MM.1S (cell line): ENCODE measurements around the gene CALML4.
"Not testable (repeated sequence)": the region's sequence is repeated elsewhere in the genome, so short reads cannot be mapped to it uniquely, and the experiment has no call there.

ENCODE experiments used
- DNase-seq: peaks from one replicate; pipeline ENCODE4 v3.0.0-alpha.2; 2015
- H2AFZ ChIP-seq: fragments of 300-600 bp; sonication (generic); 2 replicates; pipeline ENCODE4 v1.6.0; 2016; ENCODE audit warnings: antibody characterized with exemption, low read length
- H3F3A ChIP-seq: fragments of 300-600 bp; sonication (generic); 2 replicates; pipeline ENCODE4 v1.6.1; 2016; ENCODE audit warnings: mild to moderate bottlenecking, antibody characterized with exemption, low read length, moderate library complexity, mixed read lengths; ENCODE audit not compliant: insufficient read depth
- H3K27ac ChIP-seq: fragments of 300-600 bp; sonication (generic); 2 replicates; pipeline ENCODE4 v1.5.1; 2016; ENCODE audit warnings: mild to moderate bottlenecking, low read length
- H3K27me3 ChIP-seq: fragments of 300-600 bp; sonication (generic); replicated peaks from 2 replicates; pipeline ENCODE4 v1.6.0; 2016; ENCODE audit warnings: low read length; ENCODE audit not compliant: insufficient read depth
- H3K36me3 ChIP-seq: fragments of 300-600 bp; sonication (generic); replicated peaks from 2 replicates; pipeline ENCODE4 v1.6.1; 2016; ENCODE audit warnings: mild to moderate bottlenecking, low read length, mixed read lengths; ENCODE audit not compliant: insufficient read depth
- H3K4me1 ChIP-seq: fragments of 300-600 bp; sonication (generic); 2 replicates; pipeline ENCODE4 v1.6.1; 2016; ENCODE audit warnings: low read length, mixed read lengths
- H3K4me2 ChIP-seq: fragments of 300-600 bp; sonication (generic); 2 replicates; pipeline ENCODE4 v1.6.0; 2016; ENCODE audit warnings: low read depth, low read length
- H3K4me3 ChIP-seq: fragments of 300-600 bp; sonication (generic); 2 replicates; pipeline ENCODE4 v1.5.1; 2016; ENCODE audit warnings: low read length, mixed read lengths
- H3K79me2 ChIP-seq: fragments of 300-600 bp; sonication (generic); 2 replicates; pipeline ENCODE4 v1.6.1; 2016; ENCODE audit warnings: mixed run types, low read length, mixed read lengths
- H3K9ac ChIP-seq: fragments of 300-600 bp; sonication (generic); 2 replicates; pipeline ENCODE4 v1.6.1; 2016; ENCODE audit warnings: low read length, mixed read lengths
- H3K9me2 ChIP-seq: fragments of 300-600 bp; sonication (generic); replicated peaks from 2 replicates; pipeline ENCODE4 v1.6.1; 2016; ENCODE audit warnings: mild to moderate bottlenecking, low read length, mixed read lengths; ENCODE audit not compliant: insufficient read depth
- H3K9me3 ChIP-seq: fragments of 300-600 bp; sonication (generic); replicated peaks from 2 replicates; pipeline ENCODE4 v1.6.1; 2016; ENCODE audit warnings: mild to moderate bottlenecking, low read length, mixed read lengths; ENCODE audit not compliant: insufficient read depth
- H4K20me1 ChIP-seq: fragments of 300-600 bp; sonication (generic); 2 replicates; pipeline ENCODE4 v1.6.1; 2016; ENCODE audit warnings: mild to moderate bottlenecking, low read length, moderate library complexity, mixed read lengths; ENCODE audit not compliant: insufficient read depth
- EZH2 ChIP-seq: fragments of 300-600 bp; sonication (generic); optimal IDR thresholded peaks from 2 replicates; pipeline ENCODE3; 2017; ENCODE audit warnings: low read depth, mild to moderate bottlenecking, antibody characterized with exemption, low read length, mixed read lengths
- EZH2phosphoT487 ChIP-seq: fragments of 300-600 bp; sonication (generic); IDR thresholded peaks from 2 replicates; pipeline ENCODE4 v1.6.1; 2018; ENCODE audit warnings: antibody characterized with exemption, low read length
- TF ChIP-seq, protein P1 (sequence below): fragments of 300-600 bp; sonication (generic); IDR thresholded peaks from 2 replicates; pipeline ENCODE4 v1.5.1; 2016; ENCODE audit warnings: antibody characterized with exemption, low read length, mixed read lengths

CALML4 gene

DNA sequence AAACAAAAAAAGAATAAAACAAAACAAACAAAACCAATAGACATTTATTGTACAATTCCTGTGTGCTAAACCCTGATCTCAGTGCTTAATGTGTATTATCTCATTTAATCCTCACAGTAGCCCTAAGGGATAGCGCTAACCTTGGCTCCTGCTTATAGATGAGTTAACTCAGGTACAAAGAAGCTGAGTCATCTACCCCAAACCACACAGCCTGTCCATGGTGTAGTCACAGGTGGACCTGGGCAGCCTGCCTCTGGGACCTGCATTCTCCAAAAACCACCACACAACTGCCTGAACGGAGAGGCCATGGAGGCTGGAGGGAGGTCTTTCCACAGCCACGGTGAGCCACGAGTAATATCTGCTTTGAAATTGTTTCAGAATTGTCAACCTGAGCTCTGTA lies 29.9 kb upstream of the CALML4 start:
- Histone ChIP-seq H3K36me3 (no peaks in the 10 kb centered on the region), H2AFZ (no peak overlapping the region), H3K4me2 (no peak overlapping the region), H3K27ac (no peak overlapping the region), H4K20me1 (no peaks in the 10 kb centered on the region), H3K4me3 (no peak overlapping the region), H3K79me2 (peaks cover 7% of the 10 kb centered on the region), H3F3A (peaks cover 11% of the 10 kb centered on the region), H3K9ac (no peak overlapping the region), H3K27me3 (no peaks in the 10 kb centered on the region), H3K4me1 (peaks cover 22% of the 10 kb centered on the region), H3K9me2 (no peaks in the 10 kb centered on the region), H3K9me3 (no peaks in the 10 kb centered on the region)
- DNase-seq: no peak
- TF ChIP-seq EZH2phosphoT487: no peak
- TF ChIP-seq, protein P1, sequence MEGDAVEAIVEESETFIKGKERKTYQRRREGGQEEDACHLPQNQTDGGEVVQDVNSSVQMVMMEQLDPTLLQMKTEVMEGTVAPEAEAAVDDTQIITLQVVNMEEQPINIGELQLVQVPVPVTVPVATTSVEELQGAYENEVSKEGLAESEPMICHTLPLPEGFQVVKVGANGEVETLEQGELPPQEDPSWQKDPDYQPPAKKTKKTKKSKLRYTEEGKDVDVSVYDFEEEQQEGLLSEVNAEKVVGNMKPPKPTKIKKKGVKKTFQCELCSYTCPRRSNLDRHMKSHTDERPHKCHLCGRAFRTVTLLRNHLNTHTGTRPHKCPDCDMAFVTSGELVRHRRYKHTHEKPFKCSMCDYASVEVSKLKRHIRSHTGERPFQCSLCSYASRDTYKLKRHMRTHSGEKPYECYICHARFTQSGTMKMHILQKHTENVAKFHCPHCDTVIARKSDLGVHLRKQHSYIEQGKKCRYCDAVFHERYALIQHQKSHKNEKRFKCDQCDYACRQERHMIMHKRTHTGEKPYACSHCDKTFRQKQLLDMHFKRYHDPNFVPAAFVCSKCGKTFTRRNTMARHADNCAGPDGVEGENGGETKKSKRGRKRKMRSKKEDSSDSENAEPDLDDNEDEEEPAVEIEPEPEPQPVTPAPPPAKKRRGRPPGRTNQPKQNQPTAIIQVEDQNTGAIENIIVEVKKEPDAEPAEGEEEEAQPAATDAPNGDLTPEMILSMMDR: no peak
- TF ChIP-seq EZH2: no peak

- Histone ChIP-seq H3F3A (peaks cover 11% of the 10 kb centered on the region), H3K79me2 (peaks cover 11% of the 10 kb centered on the region), H3K4me1 (peaks cover 19% of the 10 kb centered on the region)
- H3K36me3 ChIP-seq, H3K4me2 ChIP-seq, H3K9me3 ChIP-seq, H3K4me3 ChIP-seq, DNase-seq, H3K9ac ChIP-seq, H2AFZ ChIP-seq, H3K27me3 ChIP-seq, H3K9me2 ChIP-seq, H4K20me1 ChIP-seq, H3K27ac ChIP-seq: not testable (repeated sequence)
These were observed 29.4 kb upstream of the CALML4 start for GRCh38 chr15:68234520-68234919.

DNA sequence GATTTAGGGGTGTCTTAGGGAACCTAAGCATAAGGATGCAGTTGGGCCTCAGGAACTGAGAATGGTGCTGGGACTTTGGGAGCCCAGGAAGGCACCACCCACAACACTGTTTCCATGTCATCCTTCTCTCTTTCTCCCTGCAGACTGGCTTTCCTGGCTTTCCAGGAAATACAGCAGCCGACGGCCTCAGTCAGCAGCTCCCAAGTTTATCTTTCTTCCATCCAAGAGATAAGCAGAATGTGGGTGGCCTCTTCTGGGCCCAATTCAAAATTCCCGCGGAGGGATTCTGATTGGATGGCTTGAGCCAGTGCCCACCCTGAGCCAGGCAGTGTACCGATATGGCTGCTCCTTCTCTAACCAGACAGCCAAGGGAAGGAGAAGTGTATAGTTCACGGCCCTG lies 28.9 kb upstream of the CALML4 start:
- Histone ChIP-seq H3K79me2 (peaks cover 15% of the 10 kb centered on the region), H3K9ac (no peak overlapping the region), H4K20me1 (no peaks in the 10 kb centered on the region), H3K27me3 (no peaks in the 10 kb centered on the region), H3K9me2 (no peaks in the 10 kb centered on the region), H3K9me3 (no peaks in the 10 kb centered on the region), H3F3A (peaks cover 11% of the 10 kb centered on the region), H3K4me2 (no peak overlapping the region), H3K4me3 (no peak overlapping the region), H3K36me3 (no peaks in the 10 kb centered on the region), H2AFZ (no peak overlapping the region), H3K4me1 (peaks cover 15% of the 10 kb centered on the region), H3K27ac (no peak overlapping the region)
- no peak for DNase-seq
- TF ChIP-seq EZH2phosphoT487: no peak
- TF ChIP-seq, protein P1: no peak
- TF ChIP-seq EZH2: no peak

DNA sequence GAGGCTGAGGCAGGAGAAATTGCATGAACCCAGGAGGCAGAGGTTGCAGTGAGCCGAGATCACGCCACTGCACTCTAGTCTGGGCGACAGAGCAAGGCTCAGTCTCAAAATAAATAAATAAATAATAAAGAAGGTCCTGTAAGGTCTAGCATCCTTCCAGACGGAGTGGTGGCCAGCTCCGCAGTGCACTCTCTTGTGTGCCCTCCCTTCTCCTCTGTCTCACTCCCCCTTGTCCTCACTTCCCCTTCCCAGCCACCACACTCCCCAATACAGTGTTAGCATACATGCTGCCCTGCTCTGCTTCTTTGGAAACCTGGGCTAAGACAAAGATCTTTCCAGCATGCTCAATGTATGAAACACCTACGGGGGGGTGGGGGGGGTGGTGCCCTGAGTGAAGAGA lies 27.8 kb upstream of the CALML4 start:
- no peaks in the 10 kb centered on the region for H3K9me2 ChIP-seq
- no peaks in the 10 kb centered on the region for H4K20me1 ChIP-seq
- TF ChIP-seq EZH2 (no peak), EZH2phosphoT487 (no peak)
- TF ChIP-seq, protein P1: no peak
- no peak overlapping the region for H3K4me3 ChIP-seq
- DNase-seq: no peak
- H3K79me2 ChIP-seq: peaks cover 26% of the 10 kb centered on the region
- H3K27ac ChIP-seq: no peak overlapping the region
- H3K9ac ChIP-seq: no peak overlapping the region
- peaks cover 12% of the 10 kb centered on the region for H3F3A ChIP-seq
- no peak overlapping the region for H3K4me2 ChIP-seq
- no peak overlapping the region for H2AFZ ChIP-seq
- H3K9me3 ChIP-seq: no peaks in the 10 kb centered on the region
- no peaks in the 10 kb centered on the region for H3K36me3 ChIP-seq
- peaks cover 8% of the 10 kb centered on the region; the same call in 1 of the 2 replicates for H3K4me1 ChIP-seq
- H3K27me3 ChIP-seq: no peaks in the 10 kb centered on the region
